GM21825 (cell line): ENCODE measurements around the gene ADAMTS7.
"Not testable (repeated sequence)": the region's sequence is repeated elsewhere in the genome, so short reads cannot be mapped to it uniquely, and the experiment has no call there.

Experiments
- ATAC-seq: cut with Tn5 transposase; IDR thresholded peaks from one replicate; pipeline ENCODE4 v1.9.1; 2021; ENCODE audit warnings: mild to moderate bottlenecking, moderate library complexity; ENCODE audit not compliant: unreplicated experiment

The ADAMTS7 gene

DNA sequence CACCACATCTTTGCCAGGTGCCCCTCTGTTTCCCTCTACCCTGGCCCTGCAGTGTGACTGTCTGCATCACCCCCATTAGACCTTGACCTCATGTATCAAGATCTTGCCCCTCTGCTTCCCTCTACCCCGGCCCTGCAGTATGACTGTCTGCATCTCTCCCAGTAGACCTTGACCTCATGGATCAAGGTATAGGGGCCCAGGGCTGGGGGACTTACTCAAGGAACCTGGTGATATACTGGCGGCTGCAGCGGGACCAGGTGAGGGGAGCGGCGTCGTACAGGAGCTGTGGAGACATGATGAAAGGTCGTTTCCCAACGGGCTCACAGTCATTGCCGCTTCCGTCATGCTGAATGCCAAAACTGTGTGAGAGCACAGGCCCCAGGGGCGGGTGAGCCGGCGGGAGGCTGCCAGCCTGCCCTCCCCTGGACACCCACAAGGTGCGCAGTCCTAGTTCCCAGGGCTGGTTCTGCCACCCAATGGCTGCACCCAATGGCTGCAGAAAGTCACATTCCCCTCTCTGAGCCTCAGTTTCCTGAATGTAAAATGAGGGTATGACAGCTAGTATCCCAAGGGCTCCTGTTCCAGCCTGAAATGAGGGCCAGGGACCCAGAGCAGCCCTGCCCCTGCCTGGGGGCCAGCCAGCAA lies 23.1 kb downstream of the ADAMTS7 start:
- no peak for ATAC-seq

DNA sequence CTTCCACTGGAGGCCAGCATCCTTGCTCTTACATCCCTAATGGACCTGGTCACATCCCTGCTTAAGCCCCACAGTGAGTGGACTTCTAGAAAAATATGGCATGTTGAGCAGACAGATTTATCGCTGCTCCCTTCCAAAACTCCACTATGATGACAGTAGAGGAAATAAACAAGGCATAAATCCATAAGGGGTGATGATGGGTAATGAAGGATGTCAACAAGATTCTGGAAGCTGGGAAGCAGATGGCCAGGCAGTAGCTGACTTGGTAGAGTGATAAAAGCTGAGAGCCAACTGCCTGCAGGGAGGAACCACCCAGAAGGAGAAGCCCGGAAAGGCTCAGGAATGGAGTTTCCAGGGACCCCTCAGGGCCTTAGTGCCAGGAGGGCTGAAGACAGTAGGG lies 28.9 kb downstream of the ADAMTS7 start:
- ATAC-seq: not testable (repeated sequence)

GRCh38 chr15:78781381-78781780 lies 29.9 kb downstream of the ADAMTS7 start:
- ATAC-seq: not testable (repeated sequence)

DNA sequence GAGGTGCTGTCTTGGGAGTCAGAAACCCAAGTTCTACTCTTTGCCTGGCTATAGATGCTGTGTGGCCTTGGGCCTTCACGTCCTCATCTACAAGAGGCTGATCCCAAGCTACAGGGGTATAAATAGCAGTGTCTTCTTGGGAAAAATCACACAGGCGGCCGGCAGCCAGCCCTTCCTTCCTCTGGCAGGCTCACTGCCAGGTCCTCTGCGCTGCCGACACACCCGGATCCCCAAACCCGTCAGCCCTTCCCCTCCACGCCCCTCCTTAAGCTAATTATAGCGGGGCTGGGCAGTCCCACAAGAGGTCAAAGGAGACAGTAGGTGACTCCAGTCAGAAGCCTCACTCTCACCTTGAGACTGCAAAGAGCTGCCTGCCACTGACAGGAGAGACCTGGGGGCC lies 31.3 kb downstream of the ADAMTS7 start:
- not testable (repeated sequence) for ATAC-seq

GRCh38 chr15:78779176-78779785 lies 32.0 kb downstream of the ADAMTS7 start:
- not testable (repeated sequence) for ATAC-seq

GRCh38 chr15:78778422-78778821 lies 32.8 kb downstream of the ADAMTS7 start:
- ATAC-seq: no peak

GRCh38 chr15:78777953-78778345 lies 33.3 kb downstream of the ADAMTS7 start:
- not testable (repeated sequence) for ATAC-seq

DNA sequence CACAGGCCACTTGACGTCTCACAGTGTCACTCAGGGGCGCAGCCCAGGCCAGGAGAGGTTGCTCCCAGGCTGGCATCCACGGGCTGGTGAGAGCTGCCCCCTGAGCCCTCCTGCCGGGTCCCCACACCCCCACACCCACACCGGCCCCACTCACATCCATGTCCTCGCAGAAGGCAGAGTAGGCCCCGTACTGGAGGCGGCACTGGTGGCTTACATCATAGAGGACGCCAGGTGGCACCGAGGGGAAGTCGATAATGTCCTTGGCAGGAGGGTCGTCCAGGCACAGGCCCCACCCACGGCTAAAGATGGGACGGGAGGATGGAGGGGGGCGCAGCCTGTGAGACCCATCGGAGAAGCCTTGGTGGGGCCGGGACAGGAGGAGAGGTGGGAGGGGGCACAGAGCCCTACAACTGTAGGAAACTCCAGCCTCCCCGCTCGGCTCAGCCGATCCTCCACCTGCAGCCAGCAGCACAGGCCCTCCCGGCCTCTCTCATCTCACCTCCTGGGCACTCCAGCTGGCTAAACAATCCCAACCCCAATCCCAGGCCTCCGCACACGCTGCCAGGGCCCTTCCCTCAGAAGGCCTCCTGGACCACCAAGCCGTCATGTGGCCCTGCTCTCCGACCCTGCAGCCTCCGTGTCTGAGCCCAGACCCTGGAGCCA lies 33.8 kb downstream of the ADAMTS7 start:
- ATAC-seq: not testable (repeated sequence)

DNA sequence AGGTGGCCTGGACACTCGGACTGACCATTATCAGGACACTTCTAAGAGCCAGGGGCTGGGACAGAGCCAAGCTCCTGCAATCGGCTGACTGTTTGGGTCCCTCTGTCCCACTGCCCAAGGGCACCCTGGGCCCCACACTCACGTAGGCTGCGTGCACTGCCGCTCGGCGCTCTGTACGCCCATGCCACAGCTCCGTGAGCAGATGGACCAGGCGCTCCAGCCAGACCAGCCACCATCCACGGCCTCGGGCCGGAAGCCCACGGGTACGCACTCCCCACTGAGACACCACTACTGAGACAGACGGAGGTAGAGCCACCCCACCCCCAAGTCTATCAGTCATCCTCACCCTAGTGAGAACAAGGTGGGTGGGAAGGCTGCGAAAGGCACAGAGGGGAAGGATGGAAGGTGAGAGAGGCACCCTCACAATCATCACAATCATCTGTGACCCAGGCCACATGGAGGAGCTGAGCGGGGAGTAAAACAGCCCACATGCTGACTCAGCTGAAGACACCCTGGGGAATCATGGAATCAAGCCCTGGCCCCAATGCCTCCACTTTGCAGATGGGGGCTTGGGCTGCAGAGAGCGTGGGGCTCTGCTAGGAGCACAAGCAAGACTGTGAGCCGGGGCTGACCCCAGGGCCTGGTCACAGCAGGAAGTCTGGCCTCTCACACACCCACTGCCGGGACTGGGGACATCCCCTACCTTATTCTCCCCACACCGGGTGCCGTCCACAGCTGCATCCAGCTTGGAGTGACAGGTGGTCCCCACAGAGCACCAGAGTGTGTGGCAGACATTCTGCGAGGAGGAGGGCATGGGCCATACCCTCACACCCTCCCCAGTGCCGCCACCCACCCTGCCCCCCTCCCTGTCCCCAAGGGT lies 35.0 kb downstream of the ADAMTS7 start:
- not testable (repeated sequence) for ATAC-seq

DNA sequence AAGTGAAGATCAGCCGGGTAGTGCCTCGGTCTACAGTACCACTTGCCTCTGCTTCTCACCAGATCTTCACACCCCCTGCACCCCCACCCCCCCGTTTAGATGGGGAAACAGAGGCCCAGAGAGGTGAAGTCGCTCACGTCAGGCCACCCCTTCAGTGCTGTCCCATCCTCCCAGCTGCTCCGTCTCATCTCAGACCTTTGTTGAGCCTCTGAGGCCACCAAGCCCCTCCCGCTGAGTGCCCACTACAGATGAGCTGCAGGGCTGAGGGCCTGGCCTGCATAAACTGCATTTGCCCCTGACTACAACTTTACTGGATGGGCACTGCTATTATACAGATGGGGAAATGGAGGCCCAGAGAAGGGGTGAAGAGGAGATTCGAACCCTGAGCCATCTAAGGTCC lies 35.8 kb downstream of the ADAMTS7 start:
- no peak for ATAC-seq

DNA sequence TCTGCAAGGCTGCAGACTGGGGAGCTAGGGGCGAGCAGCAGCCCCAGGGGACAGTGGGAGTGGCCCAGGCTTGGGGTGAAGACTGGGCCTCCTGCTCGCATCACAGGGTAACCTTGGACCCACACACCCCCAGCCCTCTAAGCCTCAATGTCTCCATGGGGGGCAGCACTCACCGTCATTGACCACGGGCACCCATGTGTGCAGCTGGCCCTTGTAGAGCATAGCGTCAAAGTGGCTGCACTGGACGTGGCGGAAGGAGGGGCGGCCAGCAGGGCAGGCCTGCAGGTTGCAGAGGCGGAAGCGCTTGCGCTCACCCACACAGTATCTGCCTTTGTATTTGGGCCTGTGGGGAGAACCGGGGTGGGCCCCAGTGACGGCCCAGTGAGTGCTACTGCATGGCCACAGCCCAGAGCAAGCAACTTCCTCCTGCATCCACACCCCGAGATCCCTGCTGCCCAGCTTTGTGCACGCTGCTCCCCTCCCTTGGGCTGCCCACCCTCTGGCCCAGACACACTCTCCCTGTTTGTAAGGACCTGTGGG lies 36.7 kb downstream of the ADAMTS7 start:
- not testable (repeated sequence) for ATAC-seq

DNA sequence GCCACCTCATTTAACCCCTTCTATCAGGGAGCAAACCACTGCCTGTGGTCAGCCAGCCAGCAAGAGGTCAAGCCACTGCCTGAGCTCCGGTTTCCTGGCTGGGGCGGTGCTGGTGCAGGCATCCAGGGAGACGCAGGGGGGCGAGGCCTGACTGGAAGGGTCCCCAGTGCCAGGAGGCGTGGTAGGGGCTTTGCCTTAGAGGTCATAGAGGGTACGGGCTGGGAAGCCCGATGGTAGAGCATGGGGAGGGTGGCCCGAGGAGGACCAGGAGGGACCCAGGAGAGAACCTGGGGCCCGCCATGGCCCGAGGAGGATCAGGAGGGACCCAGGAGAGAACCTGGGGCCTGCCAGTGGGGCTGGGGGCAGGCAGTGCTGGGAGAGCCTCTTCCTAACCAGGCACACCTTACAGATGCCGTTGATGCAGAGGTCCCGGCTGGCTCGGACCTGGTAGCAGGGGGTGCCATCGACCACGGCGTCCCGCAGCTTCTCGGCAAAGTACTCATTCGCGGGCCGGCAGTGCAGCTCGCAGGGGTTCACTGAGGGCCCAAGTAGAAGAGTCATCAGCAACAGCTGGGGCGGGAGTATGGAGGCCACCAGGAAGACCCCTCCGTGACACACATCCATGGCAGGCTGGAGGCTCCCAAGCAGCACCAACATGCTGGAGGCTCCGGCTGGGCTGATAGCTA lies 37.4 kb downstream of the ADAMTS7 start:
- not testable (repeated sequence) for ATAC-seq

GRCh38 chr15:78772738-78773137 lies 38.5 kb downstream of the ADAMTS7 start:
- ATAC-seq: no peak

DNA sequence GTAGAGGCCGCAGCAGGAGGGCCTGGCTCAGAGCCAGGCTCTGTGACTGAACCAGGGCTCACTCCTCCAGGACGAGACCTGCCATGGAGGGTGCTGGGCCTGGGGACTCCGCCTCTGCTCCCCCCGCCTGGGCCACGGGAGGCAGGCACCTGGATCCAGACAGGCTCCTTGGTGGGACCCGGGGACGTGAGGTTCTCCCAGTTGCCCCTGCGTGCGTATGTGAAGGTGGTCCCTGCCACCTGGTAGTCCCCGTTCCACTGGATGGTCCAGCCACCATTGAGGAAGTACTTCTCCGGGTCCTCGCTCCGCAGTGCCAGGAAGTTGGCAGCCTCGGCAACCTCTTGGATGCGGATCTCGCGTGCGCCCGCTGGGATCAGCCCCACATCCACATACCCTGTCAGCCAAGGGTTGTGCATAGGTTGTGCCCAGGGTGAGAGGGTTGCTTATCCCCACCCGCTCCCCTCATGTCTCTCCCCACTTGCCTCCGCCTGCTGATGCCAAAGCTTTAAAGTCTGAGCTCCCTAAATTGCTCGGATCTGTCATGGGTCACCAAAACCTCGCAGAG lies 39.7 kb downstream of the ADAMTS7 start:
- not testable (repeated sequence) for ATAC-seq

- not testable (repeated sequence) for ATAC-seq
Measured at GRCh38 chr15:78771020-78771419, 40.2 kb downstream of the ADAMTS7 start.

DNA sequence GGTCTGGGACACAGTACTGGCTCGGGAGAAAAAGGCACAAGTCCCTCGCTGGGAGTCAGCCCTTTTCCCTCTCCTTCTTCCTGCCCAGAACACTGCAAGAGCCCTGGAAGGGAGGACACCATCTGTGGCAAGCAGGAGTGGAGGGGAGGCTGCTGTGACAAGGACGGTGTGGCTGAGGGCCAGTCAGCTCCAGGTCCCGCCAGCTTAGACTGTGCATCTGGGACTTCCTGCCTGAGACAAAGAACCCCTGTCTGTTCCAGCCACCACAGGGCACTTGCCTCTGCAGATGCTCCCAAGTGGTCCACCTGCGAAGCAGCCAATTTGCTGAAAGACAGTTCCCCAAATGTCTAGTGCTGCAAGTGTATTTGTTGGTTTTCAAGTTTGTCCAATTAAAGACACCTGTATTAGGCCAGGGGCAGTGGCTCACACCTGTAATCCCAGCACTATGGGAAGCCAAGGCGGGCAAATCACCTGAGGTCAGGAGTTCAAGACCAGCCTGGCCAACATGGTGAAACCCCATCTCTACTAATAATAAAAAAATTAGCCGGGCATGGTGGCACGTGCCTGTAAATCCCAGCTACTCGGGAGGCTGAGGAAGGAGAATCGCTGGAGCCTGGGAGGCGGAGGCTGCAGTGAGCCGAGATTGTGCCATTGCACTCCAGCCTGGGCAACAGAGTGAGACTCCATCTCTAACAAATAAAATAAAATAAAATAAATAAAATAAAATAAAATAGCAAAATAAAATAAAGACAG lies 41.6 kb downstream of the ADAMTS7 start:
- ATAC-seq: not testable (repeated sequence)

GRCh38 chr15:78768531-78769408 lies 42.5 kb downstream of the ADAMTS7 start:
- ATAC-seq: no peak

- no peak for ATAC-seq
Measured at GRCh38 chr15:78768096-78768495, 43.2 kb downstream of the ADAMTS7 start.
